Kidney (tissue), 14 donors: ENCODE data around the gene NUMB. TPM values are rescaled to one million over a fixed set of nuclear protein-coding genes. Genes with fewer than 3 reads are reported as not detected.

ENCODE experiments used
- DNase-seq, 5 donors: peaks; one replicate each; pipeline ENCODE4 v3.0.0-alpha.2; 2013 to 2020
- FAIRE-seq: peaks from 2 replicates; lab custom pipeline; 2012; peaks lifted over from hg19 to GRCh38; lab: Jason Lieb, UNC
- H3K27ac ChIP-seq, 2 donors: one replicate each; pipeline ENCODE4 v1.7.0; 2013; ENCODE audit warnings: low read depth in 2 of 2, low read length in 2 of 2, inconsistent platforms in 1 of 2
- H3K27me3 ChIP-seq: one replicate; pipeline ENCODE4 v1.7.1; 2013; ENCODE audit warnings: low read length, inconsistent platforms; ENCODE audit not compliant: control insufficient read depth, insufficient read depth
- H3K36me3 ChIP-seq, 3 donors: one replicate each; pipeline versions ENCODE4 v1.7.0 to v1.7.1; 2013; ENCODE audit warnings: low read length in 3 of 3, control low read depth in 1 of 3, inconsistent platforms in 1 of 3; ENCODE audit not compliant: insufficient read depth in 3 of 3, control insufficient read depth in 2 of 3
- H3K4me1 ChIP-seq, 3 donors: one replicate each; pipeline versions ENCODE4 v1.7.0 to v1.7.1; 2013; ENCODE audit warnings: low read length in 3 of 3, inconsistent platforms in 1 of 3, low read depth in 1 of 3; ENCODE audit not compliant: control insufficient read depth in 2 of 3, insufficient read depth in 2 of 3
- H3K4me3 ChIP-seq, 3 donors: one replicate each; pipeline versions ENCODE4 v1.7.0 to v1.8.1; 2013; ENCODE audit warnings: low read length in 3 of 3, control low read depth in 1 of 3, inconsistent platforms in 1 of 3
- H3K9ac ChIP-seq, 3 donors: one replicate each; pipeline versions ENCODE4 v1.7.0 to v1.7.1; 2013; ENCODE audit warnings: low read length in 3 of 3, control low read depth in 1 of 3, inconsistent platforms in 1 of 3
- H3K9me3 ChIP-seq, 3 donors: one replicate each; pipeline versions ENCODE4 v1.7.0 to v1.7.1; 2013; ENCODE audit warnings: low read length in 3 of 3, control low read depth in 1 of 3, inconsistent platforms in 1 of 3; ENCODE audit not compliant: control insufficient read depth in 2 of 3, insufficient read depth in 1 of 3
- intact Hi-C: fragments of 100-400 bp; cut with DNase I; formaldehyde crosslinking; loops from one replicate; pipeline ENCODE4 v1.11.1; 2022
- polyA plus RNA-seq: library from polyadenylated mRNA; stranded (reverse); fragments of 350-450 nt; fragmentation: Illumina TruSeq; extraction: RNeasy Lipid Tissue Mini Kit (QIAGEN cat#74804); gene quantifications from one replicate; pipeline ENCODE4 v1.2.3, GENCODE V29; 2014; ENCODE audit warnings: low read depth, low replicate concordance; ENCODE audit not compliant: insufficient read depth
- total RNA-seq: library from RNA; stranded (reverse); fragmentation: NEBNext Ultra II Directional; extraction: Animal tissue kit (Norgen Biotek cat#: 25700); gene quantifications from one replicate; pipeline ENCODE4 v1.2.1, GENCODE V29; 2021
- TF ChIP-seq, protein P1 (sequence below): IDR thresholded peaks from 3 replicates; pipeline ENCODE4 v1.5.1; 2012; ENCODE audit warnings: mild to moderate bottlenecking, moderate library complexity, borderline replicate concordance; ENCODE audit not compliant: insufficient read depth; ENCODE audit errors: extremely low read depth
- donor health status: control.
- donor health status: control.
- donor health status: control.
- donor health status: control.
- donor health status: control.
- donor health status: DM: yes; HTN: yes; CAD: no.
- donor health status: Normal renal cell carcinoma (clear cell type).

NUMB gene
- total and polyA plus RNA-seq, 2 donors from 2014 or later: 42.4 to 104 TPM

DNA sequence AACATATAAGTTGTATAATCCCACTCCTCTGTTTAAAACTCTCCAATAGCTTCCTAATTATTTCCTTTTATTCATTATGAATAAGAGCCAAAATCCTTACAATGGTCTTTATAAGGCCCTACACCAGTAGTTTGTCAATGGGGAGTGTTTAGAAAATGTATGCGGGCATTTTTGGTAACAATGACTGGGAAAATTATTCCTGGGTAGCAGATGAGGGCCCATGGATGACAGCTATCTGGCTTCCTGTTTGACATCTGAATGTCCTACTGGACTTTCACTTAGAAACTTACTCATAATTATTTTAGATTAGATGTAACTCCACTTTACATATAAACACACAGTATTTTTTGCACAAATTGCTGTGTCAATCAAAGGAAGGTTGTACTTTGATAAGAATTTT lies 119.8 kb downstream of the NUMB start:
- no peak overlapping the region for H3K27ac ChIP-seq
- H3K27me3 ChIP-seq: no peaks in the 10 kb centered on the region
- peaks cover 0 to 2% (median 0%) of the 10 kb centered on the region in 3 donors for H3K4me1 ChIP-seq
- no peak overlapping the region for H3K4me3 ChIP-seq
- H3K36me3 ChIP-seq: no peaks in the 10 kb centered on the region
- DNase-seq: no peak
- no peak overlapping the region for H3K9ac ChIP-seq
- TF ChIP-seq, protein P1, sequence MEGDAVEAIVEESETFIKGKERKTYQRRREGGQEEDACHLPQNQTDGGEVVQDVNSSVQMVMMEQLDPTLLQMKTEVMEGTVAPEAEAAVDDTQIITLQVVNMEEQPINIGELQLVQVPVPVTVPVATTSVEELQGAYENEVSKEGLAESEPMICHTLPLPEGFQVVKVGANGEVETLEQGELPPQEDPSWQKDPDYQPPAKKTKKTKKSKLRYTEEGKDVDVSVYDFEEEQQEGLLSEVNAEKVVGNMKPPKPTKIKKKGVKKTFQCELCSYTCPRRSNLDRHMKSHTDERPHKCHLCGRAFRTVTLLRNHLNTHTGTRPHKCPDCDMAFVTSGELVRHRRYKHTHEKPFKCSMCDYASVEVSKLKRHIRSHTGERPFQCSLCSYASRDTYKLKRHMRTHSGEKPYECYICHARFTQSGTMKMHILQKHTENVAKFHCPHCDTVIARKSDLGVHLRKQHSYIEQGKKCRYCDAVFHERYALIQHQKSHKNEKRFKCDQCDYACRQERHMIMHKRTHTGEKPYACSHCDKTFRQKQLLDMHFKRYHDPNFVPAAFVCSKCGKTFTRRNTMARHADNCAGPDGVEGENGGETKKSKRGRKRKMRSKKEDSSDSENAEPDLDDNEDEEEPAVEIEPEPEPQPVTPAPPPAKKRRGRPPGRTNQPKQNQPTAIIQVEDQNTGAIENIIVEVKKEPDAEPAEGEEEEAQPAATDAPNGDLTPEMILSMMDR: no peak
- no peaks in the 10 kb centered on the region for H3K9me3 ChIP-seq
- intact Hi-C loops: no loop called here
- FAIRE-seq: no peak

- FAIRE-seq (no peak), DNase-seq (no peak)
- H3K27ac ChIP-seq: no peak overlapping the region
- no peaks in the 10 kb centered on the region for H3K27me3 ChIP-seq
- no peak overlapping the region for H3K9ac ChIP-seq
- H3K4me3 ChIP-seq: no peak overlapping the region
- no peaks in the 10 kb centered on the region for H3K9me3 ChIP-seq
- no peaks in the 10 kb centered on the region for H3K36me3 ChIP-seq
- no peaks in the 10 kb centered on the region for H3K4me1 ChIP-seq
- intact Hi-C loops: no loop called here
- TF ChIP-seq, protein P1: no peak
Observed at GRCh38 chr14:73333031-73333430, 125.3 kb downstream of the NUMB start.

DNA sequence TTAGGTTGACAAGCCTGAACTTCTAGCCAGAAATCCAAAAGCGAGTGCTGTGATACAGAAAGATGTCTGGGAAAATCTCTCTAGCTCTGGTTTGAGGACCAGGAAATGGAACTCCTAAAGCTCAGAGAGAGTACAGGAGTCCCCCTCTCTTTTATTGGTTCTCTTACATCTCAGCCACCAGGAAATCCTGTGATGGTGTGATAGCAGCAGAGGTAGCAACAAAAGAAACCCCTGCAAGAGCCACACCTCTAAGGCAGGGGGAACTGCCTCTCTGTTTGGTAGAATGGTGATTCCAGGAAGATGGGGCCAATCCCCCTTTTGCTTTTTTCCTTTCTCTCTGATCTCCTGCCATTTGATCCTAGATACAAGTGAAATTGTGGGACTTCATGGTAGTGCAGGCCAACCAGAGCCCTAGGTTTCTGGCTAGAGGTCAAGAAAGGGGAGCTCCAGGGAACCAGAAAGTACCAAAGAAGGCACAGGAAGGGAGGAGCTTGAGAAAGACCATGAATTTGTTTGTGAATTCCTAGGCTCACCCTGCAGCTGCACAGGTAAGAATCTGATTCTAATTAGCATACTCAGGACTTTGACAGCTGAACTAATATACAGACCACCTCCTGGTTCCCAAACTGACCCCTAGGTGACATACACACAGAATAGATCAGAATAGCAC lies 132.6 kb downstream of the NUMB start:
- H3K27me3 ChIP-seq: no peaks in the 10 kb centered on the region
- no peak overlapping the region for H3K9ac ChIP-seq
- peaks cover 0 to 5% (median 0%) of the 10 kb centered on the region in 3 donors for H3K4me1 ChIP-seq
- H3K27ac ChIP-seq: no peak overlapping the region
- H3K4me3 ChIP-seq: no peak overlapping the region
- no peak for FAIRE-seq
- TF ChIP-seq, protein P1: no peak
- no peak for DNase-seq
- H3K9me3 ChIP-seq: no peaks in the 10 kb centered on the region
- intact Hi-C loops: no loop called here
- no peaks in the 10 kb centered on the region for H3K36me3 ChIP-seq
